ENCODE measurements around the gene ZNF662.

ZNF662 gene

DNA sequence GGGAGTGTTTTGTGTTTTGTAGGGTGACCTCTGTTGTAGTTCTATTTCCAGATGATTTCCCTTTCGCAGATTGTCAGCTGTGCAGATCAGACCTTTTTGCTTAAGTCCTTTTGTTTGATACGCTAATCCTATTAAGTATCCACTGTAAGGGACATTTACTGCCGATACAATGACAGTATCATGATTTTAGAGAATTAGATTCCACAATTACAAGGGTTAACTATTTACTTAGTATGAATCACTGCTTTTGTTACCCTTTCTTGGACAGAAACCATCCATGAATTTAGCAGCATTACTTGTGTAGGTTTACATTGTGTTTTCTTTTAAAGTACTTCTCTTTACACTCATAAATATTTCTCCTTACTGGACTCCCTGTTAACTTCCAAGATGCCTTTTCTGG lies 31.4 kb downstream of the ZNF662 start:
- no peak for DNase-seq

- no peak for DNase-seq
These were observed 36.8 kb downstream of the ZNF662 start for GRCh38 chr3:42942693-42943092.

GRCh38 chr3:42946050-42946449 lies 40.1 kb downstream of the ZNF662 start:
- DNase-seq, result no peak

DNA sequence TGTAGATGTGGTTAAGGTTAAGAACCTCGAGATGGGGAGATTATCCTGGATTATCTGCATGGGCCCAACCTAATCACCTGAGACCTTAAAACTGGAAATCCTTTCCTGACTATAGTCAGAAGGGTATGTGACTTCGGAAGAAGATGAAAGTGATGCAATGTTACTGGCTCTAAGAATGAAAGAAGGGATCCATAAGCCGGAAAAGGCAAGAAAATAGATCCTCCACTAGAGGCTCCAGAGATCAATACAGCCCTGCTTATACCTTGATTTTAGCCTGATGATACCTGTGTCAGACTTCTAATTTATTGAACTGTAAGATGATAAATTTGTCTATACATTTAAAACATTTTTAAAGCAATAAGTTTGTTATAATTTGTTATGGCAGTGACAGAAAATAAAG lies 51.6 kb downstream of the ZNF662 start:
- no peak for DNase-seq

DNA sequence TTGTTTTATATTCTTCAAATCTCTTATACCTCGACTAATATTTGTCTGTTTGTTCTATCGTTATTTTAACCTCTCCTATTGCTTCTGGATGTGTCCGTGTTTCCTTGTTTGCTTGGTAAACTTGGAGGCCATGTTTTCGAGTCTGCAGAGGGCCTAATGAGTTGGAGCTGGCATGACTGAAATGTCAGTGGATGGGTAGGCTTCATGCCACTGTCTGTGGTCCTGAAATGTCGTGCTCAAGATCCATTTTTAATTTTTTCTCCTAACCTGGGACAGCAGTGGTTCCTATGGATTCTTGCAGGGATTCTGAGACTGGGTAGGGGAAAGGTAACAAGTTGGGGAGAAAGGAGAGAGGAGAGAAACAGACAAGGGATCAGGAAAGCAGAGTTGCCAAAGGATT lies 54.3 kb downstream of the ZNF662 start:
- DNase-seq, result no peak

DNA sequence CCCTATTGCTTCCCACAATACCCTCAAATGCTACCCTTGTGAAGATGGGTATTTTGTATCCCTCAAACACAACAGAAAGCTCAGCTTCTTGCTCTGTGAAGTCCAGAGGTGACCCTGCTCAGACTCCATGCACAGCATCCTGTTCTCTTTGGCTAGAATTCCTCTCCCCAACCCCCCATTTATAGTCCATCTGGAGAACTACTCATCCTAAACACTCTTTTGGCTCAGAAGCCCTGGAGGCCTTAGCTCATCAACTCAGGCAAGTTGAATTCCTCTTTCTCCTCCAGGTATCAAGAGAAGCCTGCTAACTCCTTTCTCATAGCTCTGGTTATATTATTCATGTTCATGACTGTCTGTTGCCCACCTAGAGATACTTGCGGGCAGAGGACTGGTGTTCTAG lies 54.8 kb downstream of the ZNF662 start:
- peak in 1 of 14 donors; percentile 61 for DNase-seq

- peak in 4 of 14 donors; percentile 6 to 85 (median 14) for DNase-seq
These were observed 55.7 kb downstream of the ZNF662 start for GRCh38 chr3:42961633-42962032.

DNA sequence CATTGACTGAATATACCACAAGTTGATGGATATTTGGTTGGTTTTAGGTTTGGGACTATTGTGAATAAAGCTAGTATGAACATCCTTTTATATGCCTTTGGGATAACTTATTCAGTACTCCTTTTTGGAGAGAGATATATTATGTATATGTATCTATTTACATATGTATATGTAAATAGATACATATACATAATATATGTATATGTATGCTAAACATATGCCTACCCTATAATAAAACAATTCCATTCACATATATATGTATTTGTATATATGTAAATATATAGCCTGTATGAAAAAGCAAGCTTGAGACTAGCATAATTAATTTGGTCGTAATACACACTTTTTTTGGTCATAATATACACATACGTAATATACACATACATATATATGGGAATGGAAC lies 57.3 kb downstream of the ZNF662 start:
- DNase-seq, result no peak

- DNase-seq, result no peak
These were observed 58.3 kb downstream of the ZNF662 start for GRCh38 chr3:42964266-42964665.

All from C1 segment of cervical spinal cord (tissue), 14 donors.